Peyer's patch (tissue), 4 donors: ENCODE measurements around the gene YJEFN3. TPM values are rescaled to one million over a fixed set of nuclear protein-coding genes. Genes with fewer than 3 reads are reported as not detected.

Source experiments
- DNase-seq, 3 donors: peaks; one replicate each; pipeline ENCODE4 v3.0.0-alpha.2; 2017 to 2019
- H3K27ac ChIP-seq, 4 donors: fragments of 200-600 bp; sonication (generic); one replicate each; pipeline ENCODE4 v1.5.1; 2016 to 2019
- H3K27me3 ChIP-seq, 2 donors: fragments of 200-600 bp; sonication (generic); one replicate each; pipeline ENCODE4 v1.5.1; 2019
- H3K36me3 ChIP-seq, 3 donors: fragments of 200-600 bp; sonication (generic); one replicate each; pipeline ENCODE4 v1.5.1; 2016 to 2019
- H3K4me1 ChIP-seq, 4 donors: fragments of 200-600 bp; sonication (generic); one replicate each; pipeline ENCODE4 v1.5.1; 2016 to 2019
- H3K4me3 ChIP-seq, 4 donors: fragments of 200-600 bp; sonication (generic); 1 replicate in 3 of 4; 2 replicates in 1 of 4; pipeline ENCODE4 v1.5.1; 2016 to 2019; ENCODE audit warnings: mild to moderate bottlenecking in 1 of 4
- H3K9me3 ChIP-seq, 4 donors: fragments of 200-600 bp; sonication (generic); one replicate each; pipeline ENCODE4 v1.5.1; 2016 to 2019; ENCODE audit warnings: mild to moderate bottlenecking in 1 of 4
- POLR2A ChIP-seq, 2 donors: fragments of 450-650 bp; IDR thresholded peaks; one replicate each; pipeline ENCODE4 v1.5.1; 2017; ENCODE audit warnings: antibody characterized with exemption in 2 of 2, mild to moderate bottlenecking in 2 of 2, moderate library complexity in 2 of 2
- total RNA-seq, 4 donors: library from RNA; depleted of rRNA; stranded (reverse); fragments of >200 nt; gene quantifications; one replicate each; pipeline ENCODE4 v1.1.0, GENCODE V29; 2016
- TF ChIP-seq, protein P1 (sequence below), 6 experiments: fragments of 450-650 bp in 4 of 6; fragments of 200-600 bp in 2 of 6; sonication (generic) in 1 of 6; IDR thresholded peaks; one replicate each; pipeline ENCODE4 v1.5.1; 2017 to 2019; ENCODE audit warnings: antibody characterized with exemption in 6 of 6, mild to moderate bottlenecking in 3 of 6, moderate library complexity in 1 of 6

The YJEFN3 gene
- total RNA-seq, 4 donors from 2014 or later: 4.4 to 9.9 (median 5.6) TPM

DNA sequence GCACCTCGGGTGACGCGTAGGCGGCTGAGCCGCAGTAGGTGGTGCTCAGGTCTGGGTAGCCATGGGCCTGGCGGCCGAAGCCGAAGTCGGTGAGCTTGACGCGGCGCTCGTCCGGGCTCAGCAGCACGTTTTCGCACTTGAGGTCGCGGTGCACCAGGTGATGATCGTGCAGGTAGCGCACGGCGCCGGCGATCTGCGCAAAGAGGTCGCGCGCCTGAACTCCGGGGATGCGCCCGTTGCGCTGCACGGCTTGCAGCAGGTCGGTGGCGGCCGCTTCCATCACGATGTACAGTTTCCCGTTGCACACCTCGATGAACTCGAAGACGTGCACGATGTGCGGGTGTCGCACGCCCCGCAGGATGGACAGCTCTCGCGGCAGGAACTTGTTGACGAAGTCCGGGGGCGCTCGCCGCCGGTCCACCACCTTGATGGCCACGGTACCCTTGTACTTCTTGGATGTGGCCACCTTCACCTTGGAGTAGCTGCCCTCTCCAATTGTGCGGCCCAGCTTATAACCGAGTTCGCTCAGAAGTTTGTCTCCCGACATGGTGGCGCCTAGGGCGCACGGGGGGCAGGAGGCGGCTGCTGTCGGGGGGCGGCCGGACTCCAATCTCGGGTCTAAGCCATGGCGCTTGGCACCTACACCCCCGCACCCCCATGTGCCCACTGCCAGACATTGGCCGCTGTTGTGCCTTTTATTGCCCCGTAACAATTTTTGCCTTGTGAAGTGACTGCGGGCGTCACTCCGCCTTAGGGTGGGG is 13.7 kb upstream of the YJEFN3 start, which contains the start of gene TSSK6:
TSSK6 (minus strand) TSS at position 668 of the 761 bp plus-strand sequence; CDS start at position 547, 121 bp downstream.
- H3K27me3 ChIP-seq: no peaks in the 10 kb centered on the region
- H3K36me3 ChIP-seq: peaks cover 0 to 8% (median 0%) of the 10 kb centered on the region in 3 donors
- no peak for DNase-seq
- peak within 1 kb of the TSS; percentile 72 to 87 (median 83) for H3K27ac ChIP-seq
- no peaks in the 10 kb centered on the region for H3K9me3 ChIP-seq
- H3K4me1 ChIP-seq: peaks cover 0 to 24% (median 8%) of the 10 kb centered on the region in 4 donors
- H3K4me3 ChIP-seq: peak within 1 kb of the TSS; percentile 69 to 87 (median 74)
- TF ChIP-seq, protein P1, sequence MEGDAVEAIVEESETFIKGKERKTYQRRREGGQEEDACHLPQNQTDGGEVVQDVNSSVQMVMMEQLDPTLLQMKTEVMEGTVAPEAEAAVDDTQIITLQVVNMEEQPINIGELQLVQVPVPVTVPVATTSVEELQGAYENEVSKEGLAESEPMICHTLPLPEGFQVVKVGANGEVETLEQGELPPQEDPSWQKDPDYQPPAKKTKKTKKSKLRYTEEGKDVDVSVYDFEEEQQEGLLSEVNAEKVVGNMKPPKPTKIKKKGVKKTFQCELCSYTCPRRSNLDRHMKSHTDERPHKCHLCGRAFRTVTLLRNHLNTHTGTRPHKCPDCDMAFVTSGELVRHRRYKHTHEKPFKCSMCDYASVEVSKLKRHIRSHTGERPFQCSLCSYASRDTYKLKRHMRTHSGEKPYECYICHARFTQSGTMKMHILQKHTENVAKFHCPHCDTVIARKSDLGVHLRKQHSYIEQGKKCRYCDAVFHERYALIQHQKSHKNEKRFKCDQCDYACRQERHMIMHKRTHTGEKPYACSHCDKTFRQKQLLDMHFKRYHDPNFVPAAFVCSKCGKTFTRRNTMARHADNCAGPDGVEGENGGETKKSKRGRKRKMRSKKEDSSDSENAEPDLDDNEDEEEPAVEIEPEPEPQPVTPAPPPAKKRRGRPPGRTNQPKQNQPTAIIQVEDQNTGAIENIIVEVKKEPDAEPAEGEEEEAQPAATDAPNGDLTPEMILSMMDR (IDR thresholded peaks at IDR 0.05): no peak
- TF ChIP-seq POLR2A (IDR thresholded peaks at IDR 0.05): no peak

DNA sequence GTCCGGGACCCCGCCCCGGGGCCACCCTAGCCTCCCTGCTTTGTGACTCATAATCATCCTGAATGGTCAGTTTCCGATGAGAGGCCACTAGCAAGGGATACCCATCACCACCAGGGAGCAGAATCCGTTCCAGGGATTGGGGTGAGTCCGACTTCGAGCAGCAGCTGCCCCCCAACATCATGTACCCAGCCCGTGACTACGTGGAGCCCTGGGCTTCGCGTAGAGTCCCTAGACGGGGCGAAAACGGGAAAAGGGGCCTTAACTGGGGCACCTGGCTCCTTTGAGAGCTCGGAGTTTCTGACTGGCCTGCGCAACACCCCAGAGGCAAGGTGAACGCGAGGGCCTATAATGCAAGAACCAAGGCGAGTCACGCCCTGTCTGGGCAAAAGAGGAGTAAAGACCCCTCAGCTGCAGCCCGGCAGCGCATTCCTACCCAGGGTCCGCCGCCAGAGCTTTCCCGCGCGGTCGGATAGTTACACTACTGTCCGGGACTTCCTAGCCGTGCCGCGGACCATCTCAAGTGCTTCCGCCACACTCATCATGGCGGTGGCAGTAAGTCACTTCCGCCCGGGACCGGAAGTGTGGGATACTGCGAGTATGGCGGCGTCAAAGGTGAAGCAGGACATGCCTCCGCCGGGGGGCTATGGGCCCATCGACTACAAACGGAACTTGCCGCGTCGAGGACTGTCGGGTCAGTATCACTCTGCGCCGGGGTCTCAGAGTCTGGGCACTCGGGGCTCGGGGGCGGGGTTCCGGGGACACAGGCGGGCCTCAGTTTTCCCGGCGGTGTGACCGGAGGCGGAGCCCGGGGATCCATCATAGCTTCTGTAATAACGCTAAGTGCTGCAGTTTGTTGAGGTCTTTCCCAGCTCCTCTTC is 12.8 kb upstream of the YJEFN3 start, which contains the start of gene NDUFA13:
NDUFA13 (plus strand) TSS at position 584 of the 878 bp plus-strand sequence; CDS start at position 598, 14 bp downstream.
- TF ChIP-seq, protein P1 (IDR thresholded peaks at IDR 0.05): peak in 4 of 6 experiments; percentile 3 to 27 (median 5)
- TF ChIP-seq POLR2A (IDR thresholded peaks at IDR 0.05): peak; percentile 76 to 78
- no peaks in the 10 kb centered on the region for H3K9me3 ChIP-seq
- peak; percentile 90 to 97 (median 96) for DNase-seq
- H3K27me3 ChIP-seq: no peaks in the 10 kb centered on the region
- peaks cover 0 to 24% (median 8%) of the 10 kb centered on the region in 4 donors for H3K4me1 ChIP-seq
- peaks cover 0 to 16% (median 0%) of the 10 kb centered on the region in 3 donors for H3K36me3 ChIP-seq
- peak within 1 kb of the TSS; percentile 72 to 87 (median 83) for H3K27ac ChIP-seq
- peak within 1 kb of the TSS; percentile 69 to 87 (median 74) for H3K4me3 ChIP-seq

DNA sequence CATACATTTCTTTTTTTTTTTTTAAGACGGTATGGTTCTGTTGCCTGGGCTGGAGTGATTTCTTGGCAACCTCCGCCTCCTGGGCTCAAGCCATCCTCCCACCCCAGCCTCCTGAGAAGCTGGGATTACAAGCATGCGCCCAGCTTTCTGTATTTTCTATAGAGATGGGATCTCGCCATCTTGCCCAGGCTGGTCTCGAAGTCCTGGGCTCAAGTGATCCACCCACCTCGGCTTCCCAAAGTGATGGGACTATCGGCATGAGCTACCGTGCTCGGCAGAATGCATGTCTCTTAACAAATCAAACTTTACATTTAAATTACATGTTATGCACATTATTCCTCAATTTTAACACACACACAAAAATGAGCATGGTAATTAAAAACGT is 11.5 kb upstream of the YJEFN3 start:
- Histone ChIP-seq H3K27me3 (no peaks in the 10 kb centered on the region), H3K27ac (no peak overlapping the region), H3K36me3 (peaks cover 0 to 16% (median 0%) of the 10 kb centered on the region in 3 donors), H3K4me1 (peaks cover 0 to 24% (median 8%) of the 10 kb centered on the region in 4 donors), H3K4me3 (peak overlapping the region in 2 of 4 donors; percentile 69 to 87), H3K9me3 (no peaks in the 10 kb centered on the region)
- no peak for TF ChIP-seq POLR2A (IDR thresholded peaks at IDR 0.05)
- DNase-seq: no peak

DNA sequence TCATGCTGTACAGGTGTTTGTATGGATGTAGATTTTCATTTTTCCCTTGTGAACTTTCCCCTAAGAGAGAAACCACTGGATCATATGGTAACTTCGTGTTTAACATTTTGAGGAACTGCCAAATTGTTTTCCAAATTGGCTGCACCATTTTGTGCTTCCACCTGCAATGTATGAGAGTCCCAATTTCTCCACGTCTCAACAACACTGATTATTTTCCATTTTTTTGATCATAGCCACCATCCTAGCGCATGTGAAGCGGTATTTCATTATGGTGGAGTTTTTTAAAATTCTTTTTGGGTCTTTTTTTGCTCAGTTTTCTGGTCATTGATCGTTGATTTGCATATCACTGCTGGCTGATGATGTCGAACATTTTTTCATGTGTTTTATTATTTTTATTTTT is 7.7 kb upstream of the YJEFN3 start:
- Histone ChIP-seq H3K4me1 (peaks cover 0 to 22% (median 15%) of the 10 kb centered on the region in 4 donors), H3K9me3 (no peaks in the 10 kb centered on the region), H3K4me3 (no peak overlapping the region), H3K36me3 (peaks cover 0 to 39% (median 0%) of the 10 kb centered on the region in 3 donors), H3K27me3 (no peaks in the 10 kb centered on the region), H3K27ac (no peak overlapping the region)
- DNase-seq: no peak
- TF ChIP-seq POLR2A (IDR thresholded peaks at IDR 0.05): no peak
- TF ChIP-seq, protein P1 (IDR thresholded peaks at IDR 0.05): no peak

DNA sequence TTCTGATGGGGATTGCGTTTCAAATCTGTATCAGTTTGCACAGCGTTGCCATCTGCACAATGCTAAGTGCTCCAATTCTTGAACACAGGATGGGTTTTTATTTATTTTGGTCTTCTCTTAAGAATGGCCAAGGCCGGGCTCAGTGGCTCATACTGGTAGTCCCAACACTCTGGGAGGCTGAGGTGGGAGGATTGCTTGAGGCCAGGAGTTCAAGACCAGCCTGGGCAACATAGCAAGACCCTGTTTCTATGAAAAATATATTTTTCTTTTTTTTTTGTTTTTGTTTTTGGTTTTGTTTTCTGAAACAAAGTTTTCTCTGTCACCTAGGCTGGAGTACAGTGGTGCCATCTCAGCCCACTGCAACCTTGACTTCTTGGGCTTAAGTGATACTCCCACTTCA is 5.5 kb upstream of the YJEFN3 start:
- Histone ChIP-seq H3K27ac (no peak overlapping the region), H3K36me3 (peaks cover 0 to 59% (median 0%) of the 10 kb centered on the region in 3 donors), H3K27me3 (no peaks in the 10 kb centered on the region), H3K9me3 (no peaks in the 10 kb centered on the region), H3K4me3 (no peak overlapping the region), H3K4me1 (peaks cover 0 to 21% (median 7%) of the 10 kb centered on the region in 4 donors)
- no peak for DNase-seq
- no peak for TF ChIP-seq POLR2A (IDR thresholded peaks at IDR 0.05)
- TF ChIP-seq, protein P1 (IDR thresholded peaks at IDR 0.05): no peak
